GM12878 (cell line): Measurements from ENCODE around the gene CELF2. TPM values are rescaled to one million over a fixed set of nuclear protein-coding genes. Genes with fewer than 3 reads are reported as not detected.

Experiments
- ATAC-seq: fragments of 200-7000 bp; cut with Tn5 transposase; 3 replicates; pipeline ENCODE4 v1.9.1; 2020; ENCODE audit warnings: mild to moderate bottlenecking, moderate library complexity
- BruUV-seq: library from RNA; stranded (reverse); fragments of 400-500 nt; replicated peaks from 2 replicates; lab custom pipeline; 2021; lab: Mats Ljungman, UMichigan
- CTCF ChIA-PET: fragments of 300-600 bp; sonication (Branson Sonifier 250); formaldehyde crosslinking; extraction: SDS; loops from one replicate; lab custom pipeline; 2021; ENCODE audit warnings: inconsistent platforms; lab: Yijun Ruan, JAX
- POLR2A ChIA-PET: fragments of 350-600 bp; formaldehyde crosslinking; extraction: SDS; loops from one replicate; lab custom pipeline; 2021; ENCODE audit warnings: inconsistent platforms; lab: Charles Lee
- RAD21 ChIA-PET: fragments of 300-600 bp; sonication (Branson Sonifier 250); formaldehyde crosslinking; loops from one replicate; lab custom pipeline; 2023; ENCODE audit warnings: antibody characterized with exemption; ENCODE audit not compliant: unreplicated experiment; lab: Charles Lee
- SMC1A ChIA-PET: fragments of 300-600 bp; sonication (Branson Sonifier 250); formaldehyde crosslinking; loops from one replicate; lab custom pipeline; 2023; ENCODE audit not compliant: unreplicated experiment, uncharacterized antibody; lab: Charles Lee
- DNase-seq: peaks from one replicate; pipeline ENCODE4 v3.0.0-alpha.2; 2011; ENCODE audit warnings: low read depth, low spot score
- FAIRE-seq: peaks from 3 replicates; lab custom pipeline; 2011; peaks lifted over from hg19 to GRCh38; lab: Jason Lieb, UNC
- H2AFZ ChIP-seq: 2 replicates; pipeline ENCODE4 v1.6.0; 2011; ENCODE audit warnings: low read depth, low read length, control low read depth; ENCODE audit not compliant: control insufficient read depth
- H3K27ac ChIP-seq: 2 replicates; pipeline ENCODE4 v1.5.1; 2011; ENCODE audit warnings: control low read depth; ENCODE audit not compliant: control insufficient read depth, insufficient read depth
- H3K27me3 ChIP-seq, 2 experiments: replicated peaks in 1 of 2; 2 replicates each; pipeline versions ENCODE4 v1.6.0 to v1.6.1; 2011; ENCODE audit warnings: low read length in 1 of 2; ENCODE audit not compliant: control insufficient read depth in 2 of 2, insufficient read depth in 2 of 2
- H3K36me3 ChIP-seq, 2 experiments: 2 replicates each; pipeline ENCODE4 v1.5.1; 2011; ENCODE audit warnings: low read length in 1 of 2; ENCODE audit not compliant: control insufficient read depth in 2 of 2, insufficient read depth in 2 of 2
- H3K4me1 ChIP-seq: 2 replicates; pipeline ENCODE4 v1.6.1; 2011; ENCODE audit warnings: mild to moderate bottlenecking, low read length, moderate library complexity, mixed read lengths; ENCODE audit not compliant: control insufficient read depth, insufficient read depth
- H3K4me2 ChIP-seq: 2 replicates; pipeline ENCODE4 v1.6.0; 2011; ENCODE audit warnings: control low read depth; ENCODE audit not compliant: control insufficient read depth, insufficient read depth
- H3K4me3 ChIP-seq: fragments of 200-600 bp; sonication (generic); 2 replicates; pipeline ENCODE4 v1.5.1; 2016
- H3K79me2 ChIP-seq: 2 replicates; pipeline ENCODE4 v1.6.0; 2011; ENCODE audit warnings: low read length; ENCODE audit not compliant: control insufficient read depth, insufficient read depth
- H3K9ac ChIP-seq: 2 replicates; pipeline ENCODE4 v1.8.0; 2011; ENCODE audit warnings: low read length, control low read depth, mixed read lengths; ENCODE audit not compliant: control insufficient read depth, insufficient read depth
- H3K9me3 ChIP-seq: replicated peaks from 3 replicates; pipeline ENCODE4 v1.5.1; 2011; ENCODE audit warnings: mild to moderate bottlenecking, low read length; ENCODE audit not compliant: control insufficient read depth, insufficient read depth
- H4K20me1 ChIP-seq: 2 replicates; pipeline ENCODE4 v1.6.0; 2011; ENCODE audit not compliant: control insufficient read depth, insufficient read depth
- CHD4 ChIP-seq: fragments of 200-600 bp; sonication (generic); IDR thresholded peaks from 2 replicates; pipeline ENCODE4 v1.6.1; 2016; ENCODE audit warnings: mild to moderate bottlenecking
- DPF2 ChIP-seq: fragments of 450-650 bp; IDR thresholded peaks from 2 replicates; pipeline ENCODE4 v1.6.1; 2017; ENCODE audit warnings: mild to moderate bottlenecking
- JUNB ChIP-seq: IDR thresholded peaks from 2 replicates; pipeline ENCODE4 v1.6.1; 2016; ENCODE audit warnings: antibody characterized with exemption, mild to moderate bottlenecking
- SIX5 ChIP-seq: IDR thresholded peaks from 2 replicates; pipeline ENCODE4 v1.6.1; 2011; ENCODE audit warnings: mild to moderate bottlenecking, low read depth, low read length, moderate library complexity; ENCODE audit not compliant: severe bottlenecking
- WGBS: methylation state at CpG from one replicate; pipeline ENCODE4 v1.1.6; 2016; ENCODE audit warnings: low lambda C conversion rate; ENCODE audit not compliant: insufficient replicate concordance, insufficient coverage; ENCODE audit errors: missing lambda C conversion rate; 5-methylcytosine and 5-hydroxymethylcytosine counted together
- in situ Hi-C: fragments of 300-500 bp; cut with MboI; formaldehyde crosslinking; loops from 9 replicates; pipeline ENCODE4 v1.14.3; 2018; ENCODE audit warnings: mixed read lengths
- intact Hi-C: fragments of 100-400 bp; cut with micrococcal nuclease; formaldehyde crosslinking; loops from one replicate; pipeline ENCODE4 v1.14.2; 2022; ENCODE audit not compliant: unreplicated experiment
- polyA plus RNA-seq, 11 experiments: library from polyadenylated mRNA; depleted of rRNA in 4 of 11; unstranded in 6 of 11; stranded (reverse) in 5 of 11; fragments of >200 nt; fragmentation: Nextera tagmentation in 4 of 11; fragmentation: Illumina TruSeq in 1 of 11; extraction: Ambion mirVana in 4 of 11; extraction: Trizol in 1 of 11; gene quantifications; 1 replicate in 1 of 11; 2 replicates in 10 of 11; pipeline versions ENCODE4 v1.2.1 to v1.2.3, GENCODE V29; 2011 to 2016; ENCODE audit warnings: inconsistent platforms in 2 of 11, missing spikeins in 2 of 11, low read depth in 1 of 11
- total RNA-seq, 4 experiments: library from RNA; depleted of rRNA in 3 of 4; stranded (reverse); fragments of >200 nt in 3 of 4; fragmentation: Illumina TruSeq in 1 of 4; extraction: Trizol in 1 of 4; gene quantifications; 2 replicates each; pipeline versions ENCODE4 v1.2.1 to v1.2.3, GENCODE V29; 2013 to 2021
- TF ChIP-seq, protein P1 (sequence below): IDR thresholded peaks from 2 replicates; pipeline ENCODE4 v1.6.1; 2011; ENCODE audit warnings: mild to moderate bottlenecking, low read depth, low read length, moderate library complexity; ENCODE audit not compliant: insufficient replicate concordance
- TF ChIP-seq, protein P2 (sequence below): IDR thresholded peaks from 2 replicates; pipeline ENCODE4 v1.6.1; 2012; ENCODE audit warnings: low read depth, low read length, improper control_type of control experiment

Gene CELF2
- total and polyA plus RNA-seq, 10 of the 15 experiments (the other 5 are each of a cell fraction or from before 2014, with no cell fraction given): 20.8 to 129 (median 86.3) TPM

DNA sequence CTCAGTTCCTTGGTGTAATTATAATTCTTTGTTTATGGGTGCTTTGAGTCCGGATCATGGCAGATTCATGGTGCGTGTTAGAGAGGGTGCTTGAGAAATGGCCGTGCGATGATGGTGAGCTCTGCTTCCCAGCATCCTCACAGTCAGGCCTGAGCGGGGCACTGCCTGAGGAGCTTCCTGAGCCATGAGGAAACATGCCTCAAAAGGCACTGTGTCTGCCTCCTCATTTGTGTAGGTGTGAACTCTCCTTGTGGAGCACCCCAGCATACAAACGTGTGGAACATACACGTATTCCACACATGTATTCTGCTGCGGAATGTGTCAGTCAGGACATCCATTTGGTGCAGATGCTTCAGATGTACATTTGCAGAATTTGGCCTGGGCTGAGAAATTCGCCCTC is 205.4 kb downstream of the CELF2 start:
- BruUV-seq: no TSS peak
- ATAC-seq (no peak), DNase-seq (no peak), FAIRE-seq (no peak)
- Histone ChIP-seq H3K4me2 (no peak overlapping the region), H3K4me3 (no peak overlapping the region), H3K27me3 (no peaks in the 10 kb centered on the region), H3K79me2 (peaks cover 94% of the 10 kb centered on the region), H3K9ac (no peak overlapping the region), H3K4me1 (peaks cover 42% of the 10 kb centered on the region), H3K9me3 (no peaks in the 10 kb centered on the region), H3K27ac (no peak overlapping the region), H2AFZ (no peak overlapping the region), H4K20me1 (peaks cover 5% of the 10 kb centered on the region; the same call in 1 of the 2 replicates), H3K36me3 (peaks cover 17 to 42% of the 10 kb centered on the region in 2 experiments)
- in situ Hi-C loops (no loop called here), intact Hi-C loops (no loop called here)
- SMC1A ChIA-PET: no interaction called here
- TF ChIP-seq, protein P1, sequence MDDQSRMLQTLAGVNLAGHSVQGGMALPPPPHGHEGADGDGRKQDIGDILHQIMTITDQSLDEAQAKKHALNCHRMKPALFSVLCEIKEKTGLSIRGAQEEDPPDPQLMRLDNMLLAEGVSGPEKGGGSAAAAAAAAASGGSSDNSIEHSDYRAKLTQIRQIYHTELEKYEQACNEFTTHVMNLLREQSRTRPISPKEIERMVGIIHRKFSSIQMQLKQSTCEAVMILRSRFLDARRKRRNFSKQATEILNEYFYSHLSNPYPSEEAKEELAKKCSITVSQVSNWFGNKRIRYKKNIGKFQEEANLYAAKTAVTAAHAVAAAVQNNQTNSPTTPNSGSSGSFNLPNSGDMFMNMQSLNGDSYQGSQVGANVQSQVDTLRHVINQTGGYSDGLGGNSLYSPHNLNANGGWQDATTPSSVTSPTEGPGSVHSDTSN: no peak
- TF ChIP-seq DPF2 (no peak), CHD4 (no peak), SIX5 (no peak), JUNB (no peak)
- TF ChIP-seq, protein P2, sequence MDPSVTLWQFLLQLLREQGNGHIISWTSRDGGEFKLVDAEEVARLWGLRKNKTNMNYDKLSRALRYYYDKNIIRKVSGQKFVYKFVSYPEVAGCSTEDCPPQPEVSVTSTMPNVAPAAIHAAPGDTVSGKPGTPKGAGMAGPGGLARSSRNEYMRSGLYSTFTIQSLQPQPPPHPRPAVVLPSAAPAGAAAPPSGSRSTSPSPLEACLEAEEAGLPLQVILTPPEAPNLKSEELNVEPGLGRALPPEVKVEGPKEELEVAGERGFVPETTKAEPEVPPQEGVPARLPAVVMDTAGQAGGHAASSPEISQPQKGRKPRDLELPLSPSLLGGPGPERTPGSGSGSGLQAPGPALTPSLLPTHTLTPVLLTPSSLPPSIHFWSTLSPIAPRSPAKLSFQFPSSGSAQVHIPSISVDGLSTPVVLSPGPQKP: no peak
- POLR2A ChIA-PET: interaction anchor here (0.6 to 0.9 kb wide), 2 partner anchors 12 kb away, joined by 3 to 4 read pairs; no protein-coding TSS in a partner anchor
- CTCF ChIA-PET: no interaction called here
- RAD21 ChIA-PET: interaction anchor here (1.1 kb wide), 1 partner anchor 20 kb away, joined by 3 read pairs; no protein-coding TSS in a partner anchor
- 97% methylated on average over 9 of the region's 9 CpGs for WGBS
